GM19238 (cell line): Measurements from ENCODE around the gene PRKD1.

ENCODE experiments used
- DNase-seq: peaks from one replicate; pipeline ENCODE4 v3.0.0; 2011; ENCODE audit warnings: low spot score; ENCODE audit not compliant: insufficient read length

Gene PRKD1

GRCh38 chr14:29927376-29928116 lies at the start of gene PRKD1:
Gene PRKD1, minus strand, starts transcription at chr14:29927847.
- peak; percentile 48 for DNase-seq

- no peak for DNase-seq
Measured at GRCh38 chr14:29971101-29971500, 43.5 kb upstream of the PRKD1 start.

GRCh38 chr14:29955087-29955486 lies 27.4 kb upstream of the PRKD1 start:
- DNase-seq: no peak

- no peak for DNase-seq
Measured at GRCh38 chr14:29953501-29953900, 25.9 kb upstream of the PRKD1 start.

- no peak for DNase-seq
Measured at GRCh38 chr14:29944091-29944490, 16.4 kb upstream of the PRKD1 start.

- DNase-seq: no peak
Measured at GRCh38 chr14:29941401-29941800, 13.8 kb upstream of the PRKD1 start.

- DNase-seq: no peak
Measured at GRCh38 chr14:29940482-29940881, 12.8 kb upstream of the PRKD1 start.

GRCh38 chr14:29937116-29937515 lies 9.5 kb upstream of the PRKD1 start:
- DNase-seq: no peak

GRCh38 chr14:29930283-29930682 lies 2.6 kb upstream of the PRKD1 start:
- DNase-seq: no peak

GRCh38 chr14:29928117-29928640 lies 532 bp upstream of the PRKD1 start:
- DNase-seq: no peak

- DNase-seq: peak; percentile 27
Measured at GRCh38 chr14:29926701-29927375, 809 bp downstream of the PRKD1 start.

- no peak for DNase-seq
Measured at GRCh38 chr14:29926228-29926627, 1.4 kb downstream of the PRKD1 start.

- no peak for DNase-seq
Measured at GRCh38 chr14:29925736-29926135, 1.9 kb downstream of the PRKD1 start.

- DNase-seq: no peak
Measured at GRCh38 chr14:29925101-29925722, 2.4 kb downstream of the PRKD1 start.

- no peak for DNase-seq
Measured at GRCh38 chr14:29919845-29920244, 7.8 kb downstream of the PRKD1 start.

- DNase-seq: no peak
Measured at GRCh38 chr14:29918981-29919380, 8.7 kb downstream of the PRKD1 start.

- DNase-seq: no peak
Measured at GRCh38 chr14:29913566-29913965, 14.1 kb downstream of the PRKD1 start.

- no peak for DNase-seq
Measured at GRCh38 chr14:29911810-29912209, 15.8 kb downstream of the PRKD1 start.

- no peak for DNase-seq
Measured at GRCh38 chr14:29908652-29909577, 18.7 kb downstream of the PRKD1 start.

- DNase-seq: no peak
Measured at GRCh38 chr14:29906256-29906870, 21.3 kb downstream of the PRKD1 start.

GRCh38 chr14:29905543-29905942 lies 22.1 kb downstream of the PRKD1 start:
- DNase-seq: no peak
